Activated T-helper 1 cell treated with anti-CD3 and anti-CD28 coated beads, Interleukin-12 subunit alpha, Interleukin-12 subunit beta, Interleukin-2, Interleukin-4 antibody, amounts not matched to agents 30 ng/mL and 10 ng/mL and 1 ng/mL, durations not matched to agents 14 hours and 24 hours and 36 hours (primary cell): ENCODE results near the gene ALPK3. TPM values are rescaled to one million over a fixed set of nuclear protein-coding genes. Genes with fewer than 3 reads are reported as not detected.

Experiments used
- DNase-seq: peaks from one replicate; pipeline ENCODE4 v3.0.0; 2021; ENCODE audit warnings: low spot score
- H3K27ac Mint-ChIP-seq: one replicate; pipeline ENCODE4 v1.8.0; 2021; ENCODE audit warnings: mild to moderate bottlenecking, mixed read lengths
- H3K27me3 Mint-ChIP-seq: one replicate; pipeline ENCODE4 v1.8.0; 2022; ENCODE audit warnings: mild to moderate bottlenecking, moderate library complexity, mixed read lengths; ENCODE audit not compliant: insufficient read depth
- H3K36me3 Mint-ChIP-seq: one replicate; pipeline ENCODE4 v1.8.0; 2021; ENCODE audit warnings: low read depth, mixed read lengths
- H3K4me1 Mint-ChIP-seq: one replicate; pipeline ENCODE4 v1.8.0; 2021; ENCODE audit warnings: low read depth, mixed read lengths
- H3K4me3 Mint-ChIP-seq: one replicate; pipeline ENCODE4 v1.8.0; 2021; ENCODE audit warnings: mild to moderate bottlenecking, moderate library complexity, mixed read lengths
- H3K9me3 Mint-ChIP-seq: one replicate; pipeline ENCODE4 v1.8.0; 2021; ENCODE audit warnings: mixed read lengths
- intact Hi-C: fragments of 100-400 bp; cut with micrococcal nuclease; formaldehyde crosslinking; loops from one replicate; pipeline ENCODE4 v1.15.1; 2024
- total RNA-seq: library from RNA; stranded (reverse); gene quantifications from 2 replicates; pipeline ENCODE4 v1.2.3, GENCODE V29; 2022

The ALPK3 gene
- total RNA-seq, 1 donor from 2014 or later, result 0.10 TPM

DNA sequence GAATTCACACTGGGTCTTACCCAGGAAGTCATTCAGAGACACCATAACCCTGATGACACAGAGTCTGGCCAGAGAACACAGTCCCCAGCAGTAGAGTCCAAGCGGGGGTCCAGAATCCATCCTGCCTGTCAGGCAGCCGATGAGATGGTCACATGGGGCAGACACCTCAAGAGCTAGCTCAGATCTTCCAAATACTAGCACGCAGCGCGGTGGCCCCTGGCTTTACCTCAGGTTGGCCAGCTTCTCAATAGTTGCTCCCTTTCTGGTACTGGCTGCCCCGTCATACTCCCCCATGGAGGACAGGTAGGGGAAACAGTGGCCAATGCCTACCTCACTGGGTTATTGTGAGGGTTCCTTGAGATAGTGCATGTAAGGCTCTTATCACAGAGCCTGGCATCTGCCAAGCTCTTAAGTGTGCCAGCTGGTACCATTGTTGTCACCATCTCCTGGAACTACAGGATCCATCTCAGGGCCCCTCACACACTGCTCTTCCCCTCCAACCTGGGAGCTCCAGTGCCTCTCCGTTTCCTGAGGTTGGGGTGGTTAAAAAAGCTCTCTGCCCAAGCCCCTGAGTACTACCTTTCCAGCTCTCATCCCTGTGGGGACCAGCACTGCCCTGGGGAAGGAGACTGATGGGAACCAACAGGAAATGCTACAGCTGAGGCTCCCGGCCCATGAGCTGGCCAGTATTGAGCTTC, 63.8 kb downstream of the ALPK3 start:
- Mint-ChIP-seq H3K9me3 (no peaks in the 10 kb centered on the region), H3K36me3 (no peaks in the 10 kb centered on the region), H3K4me3 (no peak overlapping the region), H3K27ac (no peak overlapping the region), H3K27me3 (no peaks in the 10 kb centered on the region), H3K4me1 (no peaks in the 10 kb centered on the region)
- intact Hi-C loops, result no loop called here
- no peak for DNase-seq

DNA sequence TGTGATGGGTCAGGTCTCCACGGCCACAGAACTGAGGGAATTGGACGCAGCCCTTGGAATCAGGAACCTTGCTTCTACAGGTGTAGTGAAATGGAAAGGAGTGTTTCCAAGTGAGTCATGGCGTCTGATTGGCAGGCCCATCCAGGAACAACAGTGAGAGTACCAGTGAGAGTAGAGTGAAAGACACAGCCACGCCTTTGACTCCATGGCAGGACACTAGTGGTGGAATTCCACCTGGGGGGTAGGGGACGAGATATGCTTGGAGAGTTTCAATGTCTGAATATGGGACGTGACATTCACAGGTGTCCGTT, 64.3 kb downstream of the ALPK3 start:
- Mint-ChIP-seq H3K4me3 (no peak overlapping the region), H3K27me3 (no peaks in the 10 kb centered on the region), H3K9me3 (no peaks in the 10 kb centered on the region), H3K36me3 (no peaks in the 10 kb centered on the region), H3K27ac (no peak overlapping the region), H3K4me1 (no peaks in the 10 kb centered on the region)
- DNase-seq, result no peak
- intact Hi-C loops, result no loop called here

DNA sequence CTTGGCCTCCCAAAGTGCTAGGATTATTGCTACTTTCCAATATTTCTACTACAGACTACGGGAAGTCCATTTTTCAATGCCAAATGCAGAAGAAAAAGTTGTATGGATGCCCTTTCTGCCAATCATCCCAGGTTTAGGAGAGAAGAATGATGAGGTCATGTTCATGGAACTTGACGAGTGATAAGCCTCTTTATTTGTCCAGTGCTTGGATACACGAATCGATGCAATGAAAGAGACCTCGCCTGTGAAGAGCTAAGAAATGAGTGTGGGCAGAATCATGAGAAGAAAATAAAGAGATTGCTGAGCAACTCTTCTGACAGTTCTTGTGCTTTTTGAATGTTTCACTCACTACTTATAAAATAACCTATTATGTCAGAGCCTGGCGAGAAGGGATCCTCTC, 66.3 kb downstream of the ALPK3 start:
- Mint-ChIP-seq H3K36me3 (no peaks in the 10 kb centered on the region), H3K4me1 (no peaks in the 10 kb centered on the region), H3K27ac (no peak overlapping the region), H3K4me3 (no peak overlapping the region), H3K9me3 (no peaks in the 10 kb centered on the region), H3K27me3 (no peaks in the 10 kb centered on the region)
- DNase-seq, result no peak
- intact Hi-C loops, result no loop called here

DNA sequence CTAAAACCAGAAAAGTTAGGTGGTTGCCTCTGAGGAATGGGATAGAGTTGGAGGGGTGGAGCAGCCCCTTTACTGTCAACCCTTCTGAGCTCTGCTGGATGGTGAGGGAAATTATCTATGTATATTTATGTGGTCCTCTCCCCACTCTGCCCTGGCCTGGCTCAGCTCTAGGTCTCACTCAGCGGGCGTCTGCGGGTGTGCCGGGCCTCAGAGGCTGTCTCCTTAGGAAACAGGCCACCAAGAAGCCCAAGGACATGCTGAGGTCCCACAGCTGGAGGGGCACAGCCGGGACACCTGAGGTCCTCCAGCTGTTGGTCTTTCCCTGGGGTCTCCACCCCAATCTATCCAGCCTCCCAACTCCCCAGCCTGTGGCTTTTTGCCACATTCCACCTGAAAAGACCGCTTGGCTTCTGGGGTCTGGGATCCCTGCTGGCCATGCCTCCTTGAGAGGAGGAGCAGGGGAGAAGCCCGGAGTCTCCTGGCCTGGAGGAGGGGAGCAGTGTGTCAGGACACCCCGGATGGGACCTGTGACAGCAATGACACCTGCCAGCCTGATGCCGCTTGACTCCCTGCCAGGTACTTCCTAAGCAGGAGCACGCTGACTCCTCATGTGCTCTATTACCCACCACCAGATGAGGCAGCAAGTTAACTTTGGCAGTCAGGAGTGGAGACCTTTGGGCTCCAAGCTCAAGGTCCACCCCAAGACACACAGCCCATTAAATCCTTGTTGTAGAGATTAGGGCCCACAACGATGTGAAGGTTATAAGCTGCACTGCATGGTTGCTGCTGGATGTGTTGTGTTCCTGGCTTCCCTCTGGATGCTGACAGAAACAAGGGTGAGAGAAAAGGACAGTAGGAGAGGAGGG, 67.0 kb downstream of the ALPK3 start, which contains the start of gene SLC28A1:
Gene SLC28A1, plus strand, starts transcription at position 747 of the 866 bp plus-strand sequence. CDS start 3,099 bp downstream, outside the sequence.
- H3K4me3 Mint-ChIP-seq, result no peak within 1 kb of the TSS
- no peaks in the 10 kb centered on the region for H3K27me3 Mint-ChIP-seq
- no peaks in the 10 kb centered on the region for H3K9me3 Mint-ChIP-seq
- intact Hi-C loops, result no loop called here
- no peaks in the 10 kb centered on the region for H3K36me3 Mint-ChIP-seq
- no peaks in the 10 kb centered on the region for H3K4me1 Mint-ChIP-seq
- H3K27ac Mint-ChIP-seq, result no peak within 1 kb of the TSS
- no peak for DNase-seq

DNA sequence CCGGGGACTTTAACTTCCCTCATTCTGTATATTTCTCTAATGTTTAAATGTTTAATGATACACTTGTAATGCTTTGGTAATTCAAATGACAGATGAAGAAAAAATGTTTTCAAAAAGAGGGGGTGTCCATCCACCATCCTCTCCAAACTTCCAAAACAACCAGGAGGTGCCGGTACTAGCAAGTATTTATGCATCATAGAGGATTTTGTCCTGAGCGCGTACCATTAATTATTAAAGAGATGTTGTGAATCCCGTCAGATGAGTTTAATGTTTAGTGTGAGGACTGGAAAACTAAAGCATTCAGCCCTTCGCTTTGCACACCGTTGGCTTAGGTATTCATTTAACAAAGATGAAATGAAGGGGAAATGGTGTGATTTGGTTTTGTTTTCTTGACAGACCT, 68.6 kb downstream of the ALPK3 start:
- H3K4me3 Mint-ChIP-seq, result no peak overlapping the region
- no peak overlapping the region for H3K27ac Mint-ChIP-seq
- H3K36me3 Mint-ChIP-seq, result no peaks in the 10 kb centered on the region
- H3K27me3 Mint-ChIP-seq, result no peaks in the 10 kb centered on the region
- intact Hi-C loops, result no loop called here
- no peaks in the 10 kb centered on the region for H3K4me1 Mint-ChIP-seq
- no peak for DNase-seq
- H3K9me3 Mint-ChIP-seq, result no peaks in the 10 kb centered on the region

DNA sequence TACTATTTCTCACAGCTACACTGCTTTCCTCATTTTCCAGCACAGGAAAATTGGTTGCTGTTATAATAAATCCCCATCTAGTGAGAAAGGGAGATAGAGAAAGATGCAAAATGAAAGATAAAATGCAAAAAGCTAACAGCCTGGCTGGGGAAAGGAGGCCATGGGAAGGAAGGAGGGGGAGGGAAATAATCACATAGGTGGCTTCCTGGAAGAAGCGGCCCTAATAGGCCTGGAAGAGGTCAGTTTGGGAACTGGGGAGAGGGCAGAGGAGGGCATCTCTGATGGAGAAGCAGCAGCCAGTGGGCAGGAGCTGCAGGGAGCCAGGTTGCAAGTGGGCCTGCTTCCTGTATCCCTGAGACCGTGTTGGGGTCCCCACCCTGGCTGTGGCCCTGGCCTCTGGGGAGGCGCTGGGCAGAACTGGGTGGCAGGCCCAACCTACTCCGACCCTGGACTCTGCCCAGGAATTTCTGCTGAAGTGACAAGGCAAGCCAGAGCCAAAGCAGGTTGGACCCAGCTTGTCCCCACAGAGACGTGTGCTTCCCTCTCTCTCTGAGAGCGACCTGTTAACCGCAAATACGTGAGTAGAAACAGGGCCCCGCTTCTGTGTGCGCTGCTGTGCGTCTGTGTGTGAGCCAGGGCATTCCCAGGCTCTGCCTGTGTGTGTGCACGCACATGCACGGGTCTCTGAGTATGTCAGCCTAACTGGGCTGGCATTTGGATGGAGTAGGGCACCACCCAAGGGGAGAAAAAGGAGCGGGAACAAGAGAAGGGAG, 69.2 kb downstream of the ALPK3 start:
- intact Hi-C loops, result no loop called here
- H3K4me1 Mint-ChIP-seq, result no peaks in the 10 kb centered on the region
- H3K27ac Mint-ChIP-seq, result no peak overlapping the region
- H3K4me3 Mint-ChIP-seq, result no peak overlapping the region
- no peak for DNase-seq
- H3K36me3 Mint-ChIP-seq, result no peaks in the 10 kb centered on the region
- no peaks in the 10 kb centered on the region for H3K9me3 Mint-ChIP-seq
- H3K27me3 Mint-ChIP-seq, result no peaks in the 10 kb centered on the region

DNA sequence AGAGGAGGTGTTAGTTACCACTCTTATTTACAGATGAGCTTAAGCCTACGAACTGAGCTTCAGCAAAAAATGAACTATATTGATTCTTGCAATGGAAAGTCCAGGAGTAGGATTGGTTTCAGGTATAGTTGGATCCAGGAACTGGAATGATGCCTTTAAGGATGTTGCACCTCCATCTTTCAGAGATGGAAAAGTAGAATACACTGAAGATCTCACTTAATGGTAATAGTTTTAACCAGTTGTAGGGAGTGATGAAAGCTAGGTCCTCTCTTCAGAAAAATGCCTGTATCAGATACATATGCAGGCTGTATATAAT, 69.8 kb downstream of the ALPK3 start:
- H3K9me3 Mint-ChIP-seq, result no peaks in the 10 kb centered on the region
- no peaks in the 10 kb centered on the region for H3K27me3 Mint-ChIP-seq
- no peak overlapping the region for H3K27ac Mint-ChIP-seq
- H3K4me3 Mint-ChIP-seq, result no peak overlapping the region
- no peak for DNase-seq
- no peaks in the 10 kb centered on the region for H3K36me3 Mint-ChIP-seq
- H3K4me1 Mint-ChIP-seq, result no peaks in the 10 kb centered on the region
- intact Hi-C loops, result no loop called here

DNA sequence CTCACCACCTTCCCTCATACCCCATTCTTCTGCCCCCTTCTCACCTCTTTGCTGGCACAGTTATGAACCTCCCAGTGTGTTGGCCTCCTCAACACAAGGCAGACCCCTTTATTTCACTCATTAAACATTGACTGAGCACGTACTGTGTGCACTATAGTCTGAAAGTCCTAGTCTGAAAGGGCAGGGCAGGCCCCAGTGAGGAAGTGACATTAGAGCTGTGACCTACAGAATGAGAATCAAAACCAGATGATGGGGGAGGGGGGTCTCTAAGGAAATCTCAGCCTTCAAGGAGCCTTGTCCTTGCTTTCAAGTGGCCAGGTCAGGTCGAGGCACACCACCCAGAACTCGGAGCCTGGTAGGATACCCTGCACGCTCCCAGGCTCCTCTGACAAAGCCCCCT, 70.8 kb downstream of the ALPK3 start:
- Mint-ChIP-seq H3K4me3 (no peak overlapping the region), H3K9me3 (no peaks in the 10 kb centered on the region), H3K27ac (no peak overlapping the region), H3K36me3 (no peaks in the 10 kb centered on the region), H3K4me1 (no peaks in the 10 kb centered on the region), H3K27me3 (no peaks in the 10 kb centered on the region)
- intact Hi-C loops, result no loop called here
- no peak for DNase-seq

DNA sequence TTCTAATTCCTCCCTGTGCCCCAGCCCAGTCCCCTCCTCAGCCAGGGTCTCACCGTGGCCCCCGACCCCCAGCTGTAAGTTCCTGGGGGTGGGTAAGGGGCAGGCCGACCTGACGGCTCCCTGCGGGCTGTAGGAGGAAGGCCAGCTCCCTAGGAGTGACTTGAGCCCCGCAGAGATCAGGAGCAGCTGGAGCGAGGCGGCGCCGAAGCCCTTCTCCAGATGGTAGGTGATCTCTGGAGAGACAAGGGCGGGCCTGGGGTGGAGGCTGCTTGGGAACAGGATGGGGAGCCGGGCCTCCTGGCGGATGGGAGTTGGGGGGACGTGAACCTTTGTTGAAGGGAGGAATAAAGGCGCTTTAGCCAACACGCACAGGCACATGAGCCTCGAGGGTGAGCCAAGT, 71.5 kb downstream of the ALPK3 start:
- Mint-ChIP-seq H3K4me3 (no peak overlapping the region), H3K9me3 (no peaks in the 10 kb centered on the region), H3K27ac (no peak overlapping the region), H3K36me3 (no peaks in the 10 kb centered on the region), H3K27me3 (no peaks in the 10 kb centered on the region), H3K4me1 (no peaks in the 10 kb centered on the region)
- no peak for DNase-seq
- intact Hi-C loops, result no loop called here

DNA sequence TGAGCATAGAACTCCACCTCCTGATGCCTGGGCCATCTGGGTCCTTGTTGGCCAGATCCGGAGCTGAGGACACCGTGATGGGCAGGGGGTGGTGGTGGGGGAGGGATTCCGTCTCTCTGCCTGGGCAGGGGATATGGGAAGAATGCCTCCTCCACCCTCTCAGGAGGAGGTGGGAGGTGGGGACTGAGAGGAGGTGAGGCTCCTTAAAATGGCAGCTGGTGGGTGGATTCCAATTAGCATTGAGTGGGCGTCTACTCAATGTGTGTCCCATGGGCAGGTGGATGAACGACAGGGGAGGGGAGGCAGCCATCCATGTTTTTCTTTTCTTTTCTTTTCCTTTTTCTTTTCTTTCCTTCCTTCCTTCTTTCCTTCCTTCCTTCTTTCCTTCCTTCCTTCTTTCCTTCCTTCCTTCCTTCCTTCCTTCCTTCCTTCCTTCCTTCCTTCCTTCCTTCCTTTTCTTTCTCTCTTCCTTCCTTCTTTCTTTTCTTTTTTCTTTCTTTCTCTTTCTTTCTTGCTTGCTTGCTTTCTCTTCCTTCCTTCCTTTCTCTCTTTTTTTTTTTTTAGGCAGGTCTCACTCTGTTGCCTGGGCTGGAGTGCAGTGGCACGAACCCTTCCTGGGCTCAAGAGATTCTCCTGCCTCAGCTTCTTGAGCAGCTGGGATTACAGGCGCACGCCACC, 72.3 kb downstream of the ALPK3 start:
- no peak overlapping the region for H3K4me3 Mint-ChIP-seq
- H3K27me3 Mint-ChIP-seq, result no peaks in the 10 kb centered on the region
- intact Hi-C loops, result no loop called here
- no peak for DNase-seq
- no peaks in the 10 kb centered on the region for H3K9me3 Mint-ChIP-seq
- H3K36me3 Mint-ChIP-seq, result no peaks in the 10 kb centered on the region
- no peaks in the 10 kb centered on the region for H3K4me1 Mint-ChIP-seq
- no peak overlapping the region for H3K27ac Mint-ChIP-seq

DNA sequence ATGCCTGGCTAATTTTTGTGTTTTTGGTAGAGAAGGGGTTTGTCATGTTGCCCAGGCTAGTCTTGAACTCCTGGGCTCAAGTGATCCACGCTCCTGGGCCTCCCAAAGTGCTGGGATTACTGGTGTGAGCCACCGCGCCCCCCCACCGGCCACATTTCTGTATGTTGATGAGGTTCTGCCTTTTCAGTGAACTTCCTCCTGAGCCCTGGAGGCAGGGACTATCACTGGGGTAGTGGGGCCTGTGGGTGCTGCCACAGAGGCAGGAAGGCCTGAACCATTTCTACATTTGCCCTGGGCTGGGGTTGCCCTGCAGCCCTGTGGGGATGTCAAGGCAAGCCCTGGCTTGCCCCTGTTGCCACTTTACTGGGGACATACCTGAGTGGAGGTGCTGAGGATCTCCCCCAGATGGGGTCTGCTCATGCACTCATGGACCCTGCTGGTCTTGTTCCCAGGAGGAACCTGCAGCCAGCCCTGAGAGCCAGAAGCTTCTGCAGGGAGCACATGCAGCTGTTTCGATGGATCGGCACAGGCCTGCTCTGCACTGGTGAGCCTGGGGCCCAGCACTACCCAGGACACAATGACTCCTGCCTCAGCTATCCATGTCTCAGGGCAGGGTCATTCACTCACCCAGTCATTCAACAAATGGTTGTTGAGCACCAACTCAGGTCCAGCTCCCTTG, 73.0 kb downstream of the ALPK3 start:
- H3K27me3 Mint-ChIP-seq, result no peaks in the 10 kb centered on the region
- H3K36me3 Mint-ChIP-seq, result no peaks in the 10 kb centered on the region

DNA sequence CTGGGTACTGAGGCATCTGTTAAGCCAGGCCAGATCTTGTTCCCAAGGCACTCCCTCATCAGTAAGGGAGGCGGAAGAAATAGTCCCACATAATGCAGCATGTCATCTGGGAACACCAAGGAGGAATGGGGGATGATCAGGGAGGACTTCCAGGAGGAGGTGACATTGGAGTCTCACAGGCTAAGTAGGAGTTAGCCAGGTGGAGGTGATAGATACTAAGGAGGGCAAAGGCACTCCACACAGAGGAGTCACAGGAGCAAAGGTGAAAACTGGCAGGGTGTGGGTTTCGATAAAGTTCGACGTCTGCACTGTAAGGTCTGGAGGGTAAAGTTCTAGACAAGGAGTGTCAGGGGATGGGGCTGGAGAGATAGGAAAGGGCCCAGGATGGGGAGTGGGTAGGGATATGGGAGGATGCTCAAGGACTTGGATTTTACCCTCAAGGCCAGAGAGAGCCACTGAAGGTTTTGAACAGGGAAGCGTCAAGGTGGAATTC, 73.6 kb downstream of the ALPK3 start:
- H3K4me1 Mint-ChIP-seq, result no peaks in the 10 kb centered on the region
- intact Hi-C loops, result no loop called here
- H3K27me3 Mint-ChIP-seq, result no peaks in the 10 kb centered on the region
- DNase-seq, result no peak
- H3K27ac Mint-ChIP-seq, result no peak overlapping the region
- no peaks in the 10 kb centered on the region for H3K9me3 Mint-ChIP-seq
- no peaks in the 10 kb centered on the region for H3K36me3 Mint-ChIP-seq
- no peak overlapping the region for H3K4me3 Mint-ChIP-seq

More for the DNA sequence above, 73.0 kb downstream of the ALPK3 start:
- Mint-ChIP-seq H3K9me3 (no peaks in the 10 kb centered on the region), H3K27ac (no peak overlapping the region), H3K4me1 (no peaks in the 10 kb centered on the region), H3K4me3 (no peak overlapping the region)
- intact Hi-C loops, result no loop called here
- DNase-seq, result no peak
